Body of pancreas (tissue), 4 donors: ENCODE measurements around the gene AGXT. TPM values are rescaled to one million over a fixed set of nuclear protein-coding genes. Genes with fewer than 3 reads are reported as not detected.
A peak's percentile ranks its signal among the peaks of the same experiment; 100 is the strongest.

Experiments
- ATAC-seq: fragments of 150-250 bp; one replicate; pipeline ENCODE4 v1.9.1; 2016
- DNase-seq, 4 donors: peaks; one replicate each; pipeline ENCODE4 v3.0.0-alpha.2; 2019
- H3K27ac ChIP-seq, 4 donors: fragments of 200-600 bp; sonication (generic); 1 replicate in 3 of 4; 2 replicates in 1 of 4; pipeline versions ENCODE4 v1.5.1 to v1.6.1; 2016 to 2019; ENCODE audit warnings: mild to moderate bottlenecking in 1 of 4, mixed read lengths in 1 of 4, moderate library complexity in 1 of 4
- H3K27me3 ChIP-seq, 2 donors: fragments of 200-600 bp; sonication (generic); one replicate each; pipeline ENCODE4 v1.6.0; 2016; ENCODE audit warnings: mild to moderate bottlenecking in 1 of 2
- H3K36me3 ChIP-seq, 2 donors: fragments of 200-600 bp; sonication (generic); replicated peaks in 1 of 2; 2 replicates each; pipeline ENCODE4 v1.5.1; 2016; ENCODE audit warnings: low read depth in 2 of 2; ENCODE audit not compliant: insufficient read depth in 1 of 2
- H3K4me1 ChIP-seq: fragments of 200-600 bp; sonication (generic); one replicate; pipeline ENCODE4 v1.6.0; 2016
- H3K4me3 ChIP-seq, 2 donors: fragments of 200-600 bp; sonication (generic); 1 replicate in 1 of 2; 2 replicates in 1 of 2; pipeline ENCODE4 v1.5.1; 2016 to 2019
- H3K9me3 ChIP-seq, 3 donors: fragments of 200-600 bp; sonication (generic); 1 replicate in 2 of 3; 2 replicates in 1 of 3; pipeline ENCODE4 v1.5.1; 2016
- CTCF ChIP-seq, 7 experiments: fragments of 450-650 bp in 4 of 7; fragments of 200-600 bp in 3 of 7; sonication (generic) in 3 of 7; IDR thresholded peaks; one replicate each; pipeline ENCODE4 v1.5.1; 2016 to 2019; ENCODE audit warnings: antibody characterized with exemption in 7 of 7
- POLR2A ChIP-seq, 3 donors: fragments of 450-650 bp; IDR thresholded peaks; one replicate each; pipeline ENCODE4 v1.6.1; 2016; ENCODE audit warnings: antibody characterized with exemption in 3 of 3, mild to moderate bottlenecking in 2 of 3
- WGBS, 2 donors: methylation state at CpG; one replicate each; pipeline ENCODE4 v1.1.5; 2017; 5-methylcytosine and 5-hydroxymethylcytosine counted together
- intact Hi-C: fragments of 100-400 bp; cut with DNase I; formaldehyde crosslinking; loops from one replicate; pipeline ENCODE4 v1.15.1; 2023
- total RNA-seq, 2 donors: library from RNA; depleted of rRNA; stranded (reverse); fragments of >200 nt; gene quantifications; one replicate each; pipeline ENCODE4 v1.1.0, GENCODE V29; 2016

AGXT gene
- total RNA-seq, 2 donors from 2014 or later = 1.6 TPM; not detected in 1

GRCh38 chr2:240877460-240878340, 9.1 kb downstream of the AGXT start:
- Histone ChIP-seq H3K4me1 (no peaks in the 10 kb centered on the region), H3K36me3 (no peaks in the 10 kb centered on the region), H3K27ac (no peak overlapping the region), H3K27me3 (no peaks in the 10 kb centered on the region), H3K4me3 (no peak overlapping the region), H3K9me3 (no peaks in the 10 kb centered on the region)
- DNase-seq (peak in 1 of 4 donors; percentile 4), ATAC-seq (no peak)
- intact Hi-C loops = no loop called here
- TF ChIP-seq CTCF (IDR thresholded peaks at IDR 0.05) (no peak), POLR2A (IDR thresholded peaks at IDR 0.05) (no peak)
- WGBS, 2 donors = 90 to 93% methylated on average over 24 to 39 of the region's 40 CpGs

GRCh38 chr2:240878341-240878936, 9.8 kb downstream of the AGXT start:
- no peak for TF ChIP-seq CTCF (IDR thresholded peaks at IDR 0.05)
- TF ChIP-seq POLR2A (IDR thresholded peaks at IDR 0.05) = no peak
- intact Hi-C loops = no loop called here
- Histone ChIP-seq H3K4me3 (no peak overlapping the region), H3K27me3 (no peaks in the 10 kb centered on the region), H3K27ac (no peak overlapping the region), H3K36me3 (no peaks in the 10 kb centered on the region), H3K9me3 (no peaks in the 10 kb centered on the region), H3K4me1 (no peaks in the 10 kb centered on the region)
- ATAC-seq = no peak
- DNase-seq = peak in 1 of 4 donors; percentile 3
- WGBS, 2 donors = 89 to 90% methylated on average over 3 to 17 of the region's 18 CpGs

- no peak overlapping the region for H3K4me3 ChIP-seq
- intact Hi-C loops = no loop called here
- TF ChIP-seq CTCF (IDR thresholded peaks at IDR 0.05) (no peak), POLR2A (IDR thresholded peaks at IDR 0.05) (no peak)
- DNase-seq (no peak), ATAC-seq (no peak)
- H3K27ac ChIP-seq = no peak overlapping the region
- H3K27me3 ChIP-seq = no peaks in the 10 kb centered on the region
- no peaks in the 10 kb centered on the region for H3K36me3 ChIP-seq
- no peaks in the 10 kb centered on the region for H3K9me3 ChIP-seq
- no peaks in the 10 kb centered on the region for H3K4me1 ChIP-seq
- WGBS, 2 donors = 82% methylated on average over 3 to 7 of the region's 7 CpGs
These were observed 10.5 kb downstream of the AGXT start for GRCh38 chr2:240879105-240879504.

- H3K4me1 ChIP-seq = no peaks in the 10 kb centered on the region
- DNase-seq (peak in 2 of 4 donors; percentile 5 to 9), ATAC-seq (no peak)
- no peaks in the 10 kb centered on the region for H3K27me3 ChIP-seq
- H3K4me3 ChIP-seq = no peak overlapping the region
- 53 to 72% methylated on average over 6 of the region's 6 CpGs for WGBS, 2 donors
- H3K9me3 ChIP-seq = no peaks in the 10 kb centered on the region
- intact Hi-C loops = no loop called here
- no peak overlapping the region for H3K27ac ChIP-seq
- TF ChIP-seq CTCF (IDR thresholded peaks at IDR 0.05) (no peak), POLR2A (IDR thresholded peaks at IDR 0.05) (no peak)
- no peaks in the 10 kb centered on the region for H3K36me3 ChIP-seq
These were observed 13.3 kb downstream of the AGXT start for GRCh38 chr2:240881913-240882312.
